Vagina (tissue), 2 donors: ENCODE data around the gene MAP6D1. TPM values are rescaled to one million over a fixed set of nuclear protein-coding genes. Genes with fewer than 3 reads are reported as not detected.

Experiments
- DNase-seq, 2 donors: peaks; one replicate each; pipeline ENCODE4 v3.0.0-alpha.2; 2017; ENCODE audit errors: extremely low spot score in 2 of 2
- H3K27ac ChIP-seq: fragments of 200-600 bp; sonication (generic); one replicate; pipeline ENCODE4 v1.5.1; 2019
- H3K27me3 ChIP-seq: fragments of 200-600 bp; sonication (generic); one replicate; pipeline ENCODE4 v1.5.1; 2019
- H3K36me3 ChIP-seq, 2 donors: fragments of 200-600 bp; sonication (generic); one replicate each; pipeline ENCODE4 v1.5.1; 2017 to 2019
- H3K4me1 ChIP-seq: fragments of 200-600 bp; sonication (generic); one replicate; pipeline ENCODE4 v1.5.1; 2019
- H3K4me3 ChIP-seq, 2 donors: fragments of 200-600 bp; sonication (generic); 1 replicate in 1 of 2; 2 replicates in 1 of 2; pipeline ENCODE4 v1.5.1; 2016 to 2019
- H3K9me3 ChIP-seq: fragments of 200-600 bp; sonication (generic); one replicate; pipeline ENCODE4 v1.5.1; 2019
- POLR2A ChIP-seq, 2 donors: fragments of 450-650 bp; IDR thresholded peaks; one replicate each; pipeline ENCODE4 v1.6.1; 2017; ENCODE audit warnings: antibody characterized with exemption in 2 of 2, mild to moderate bottlenecking in 2 of 2, moderate library complexity in 2 of 2
- POLR2AphosphoS5 ChIP-seq, 2 donors: sonication (generic); formaldehyde crosslinking; IDR thresholded peaks; one replicate each; pipeline ENCODE4 v1.9.0; 2017; ENCODE audit warnings: antibody characterized with exemption in 2 of 2, mild to moderate bottlenecking in 2 of 2, low read depth in 1 of 2; ENCODE audit not compliant: insufficient read depth in 1 of 2
- intact Hi-C: fragments of 100-400 bp; cut with DNase I; formaldehyde crosslinking; loops from one replicate; pipeline ENCODE4 v1.15.1; 2023
- total RNA-seq: library from RNA; depleted of rRNA; stranded (reverse); fragments of >200 nt; gene quantifications from one replicate; pipeline ENCODE4 v1.2.3, GENCODE V29; 2016
- TF ChIP-seq, protein P1 (sequence below), 3 experiments: fragments of 450-650 bp in 2 of 3; fragments of 200-600 bp in 1 of 3; sonication (generic) in 1 of 3; IDR thresholded peaks; one replicate each; pipeline ENCODE4 v1.5.1; 2017 to 2019; ENCODE audit warnings: antibody characterized with exemption in 3 of 3, mild to moderate bottlenecking in 2 of 3, moderate library complexity in 2 of 3

The MAP6D1 gene
- total RNA-seq, 1 donor from 2014 or later: not detected

DNA sequence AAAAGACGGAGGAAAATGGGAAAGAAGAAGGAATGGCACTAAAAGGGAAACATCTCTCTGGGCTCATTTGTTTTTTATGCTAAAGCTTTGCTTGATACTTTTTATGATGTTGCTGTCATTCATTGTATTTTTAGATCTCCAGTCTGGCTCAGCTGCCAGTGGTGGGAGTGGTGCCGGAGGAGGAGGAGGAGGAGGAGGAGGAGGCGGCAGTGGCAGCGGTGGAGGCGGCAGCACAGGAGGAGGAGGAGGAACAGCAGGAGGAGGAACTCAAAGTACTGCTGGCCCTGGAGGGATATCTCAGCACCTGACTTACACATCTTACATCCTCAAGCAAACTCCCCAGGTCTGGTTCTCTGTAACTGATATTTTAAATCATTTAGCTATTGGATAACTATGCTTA lies 49.6 kb downstream of the MAP6D1 start:
- H3K36me3 ChIP-seq: peaks cover 0 to 63% of the 10 kb centered on the region in 2 donors
- H3K9me3 ChIP-seq: no peaks in the 10 kb centered on the region
- no peaks in the 10 kb centered on the region for H3K4me1 ChIP-seq
- H3K27me3 ChIP-seq: no peaks in the 10 kb centered on the region
- H3K4me3 ChIP-seq: no peak overlapping the region
- H3K27ac ChIP-seq: no peak overlapping the region
- intact Hi-C loops: no loop called here
- no peak for DNase-seq
- TF ChIP-seq, protein P1, sequence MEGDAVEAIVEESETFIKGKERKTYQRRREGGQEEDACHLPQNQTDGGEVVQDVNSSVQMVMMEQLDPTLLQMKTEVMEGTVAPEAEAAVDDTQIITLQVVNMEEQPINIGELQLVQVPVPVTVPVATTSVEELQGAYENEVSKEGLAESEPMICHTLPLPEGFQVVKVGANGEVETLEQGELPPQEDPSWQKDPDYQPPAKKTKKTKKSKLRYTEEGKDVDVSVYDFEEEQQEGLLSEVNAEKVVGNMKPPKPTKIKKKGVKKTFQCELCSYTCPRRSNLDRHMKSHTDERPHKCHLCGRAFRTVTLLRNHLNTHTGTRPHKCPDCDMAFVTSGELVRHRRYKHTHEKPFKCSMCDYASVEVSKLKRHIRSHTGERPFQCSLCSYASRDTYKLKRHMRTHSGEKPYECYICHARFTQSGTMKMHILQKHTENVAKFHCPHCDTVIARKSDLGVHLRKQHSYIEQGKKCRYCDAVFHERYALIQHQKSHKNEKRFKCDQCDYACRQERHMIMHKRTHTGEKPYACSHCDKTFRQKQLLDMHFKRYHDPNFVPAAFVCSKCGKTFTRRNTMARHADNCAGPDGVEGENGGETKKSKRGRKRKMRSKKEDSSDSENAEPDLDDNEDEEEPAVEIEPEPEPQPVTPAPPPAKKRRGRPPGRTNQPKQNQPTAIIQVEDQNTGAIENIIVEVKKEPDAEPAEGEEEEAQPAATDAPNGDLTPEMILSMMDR (IDR thresholded peaks at IDR 0.05): no peak
- no peak for TF ChIP-seq POLR2A (IDR thresholded peaks at IDR 0.05)
- no peak for TF ChIP-seq POLR2AphosphoS5 (IDR thresholded peaks at IDR 0.05; ENCODE audit: insufficient read depth in 1 of 2, low read depth in 1 of 2)

DNA sequence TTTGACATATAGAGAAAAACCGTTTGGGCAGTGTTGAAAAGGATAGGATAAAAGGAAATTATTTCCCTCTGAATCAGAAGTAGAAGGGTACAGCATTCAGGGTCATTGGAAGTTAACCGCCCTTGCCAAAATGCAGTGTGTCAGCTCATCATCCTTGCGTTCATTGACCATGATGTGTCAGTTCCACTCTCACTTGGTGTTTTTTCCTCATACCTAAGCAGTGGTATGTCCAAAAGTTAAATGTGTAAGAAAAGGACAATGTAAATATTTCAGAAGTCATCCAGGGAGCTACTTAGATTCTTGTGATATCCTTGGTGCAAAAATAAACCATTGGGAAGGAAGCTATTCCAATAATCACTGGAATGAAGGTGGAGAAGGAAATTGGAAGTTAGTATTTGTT lies 50.7 kb downstream of the MAP6D1 start:
- intact Hi-C loops: no loop called here
- DNase-seq: no peak
- Histone ChIP-seq H3K36me3 (peaks cover 0 to 53% of the 10 kb centered on the region in 2 donors), H3K4me3 (no peak overlapping the region), H3K4me1 (no peaks in the 10 kb centered on the region), H3K27ac (no peak overlapping the region), H3K9me3 (no peaks in the 10 kb centered on the region), H3K27me3 (no peaks in the 10 kb centered on the region)
- TF ChIP-seq, protein P1 (IDR thresholded peaks at IDR 0.05): no peak
- TF ChIP-seq POLR2A (IDR thresholded peaks at IDR 0.05): no peak
- no peak for TF ChIP-seq POLR2AphosphoS5 (IDR thresholded peaks at IDR 0.05; ENCODE audit: insufficient read depth in 1 of 2, low read depth in 1 of 2)

DNA sequence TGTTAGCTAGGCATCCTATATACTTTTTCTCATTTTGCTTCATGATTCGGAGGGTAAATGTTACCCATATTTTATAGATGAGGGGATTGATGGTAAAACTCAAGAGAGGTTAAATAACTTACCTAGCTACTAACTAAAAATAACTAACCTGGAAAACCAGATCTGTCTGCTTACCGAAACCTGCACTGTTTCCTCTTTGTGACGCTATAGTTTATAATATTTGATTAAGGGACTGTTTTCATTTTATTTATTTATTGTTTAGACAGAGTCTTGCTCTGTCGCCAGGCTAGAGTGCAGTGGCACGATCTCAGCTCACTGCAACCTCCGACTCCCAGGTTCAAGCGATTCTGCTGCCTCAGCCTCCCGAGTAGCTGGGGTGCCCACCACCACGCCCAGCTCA lies 55.9 kb downstream of the MAP6D1 start:
- intact Hi-C loops: loop anchor here (5.0 kb wide), 1 partner anchor 302 kb away; no protein-coding TSS in a partner anchor
- TF ChIP-seq, protein P1 (IDR thresholded peaks at IDR 0.05): no peak
- TF ChIP-seq POLR2AphosphoS5 (IDR thresholded peaks at IDR 0.05; ENCODE audit: insufficient read depth in 1 of 2, low read depth in 1 of 2) (no peak), POLR2A (IDR thresholded peaks at IDR 0.05) (no peak)
- no peaks in the 10 kb centered on the region for H3K9me3 ChIP-seq
- H3K36me3 ChIP-seq: peaks cover 0 to 18% of the 10 kb centered on the region in 2 donors
- no peaks in the 10 kb centered on the region for H3K4me1 ChIP-seq
- H3K27me3 ChIP-seq: no peaks in the 10 kb centered on the region
- DNase-seq: no peak
- no peak overlapping the region for H3K27ac ChIP-seq
- no peak overlapping the region for H3K4me3 ChIP-seq

DNA sequence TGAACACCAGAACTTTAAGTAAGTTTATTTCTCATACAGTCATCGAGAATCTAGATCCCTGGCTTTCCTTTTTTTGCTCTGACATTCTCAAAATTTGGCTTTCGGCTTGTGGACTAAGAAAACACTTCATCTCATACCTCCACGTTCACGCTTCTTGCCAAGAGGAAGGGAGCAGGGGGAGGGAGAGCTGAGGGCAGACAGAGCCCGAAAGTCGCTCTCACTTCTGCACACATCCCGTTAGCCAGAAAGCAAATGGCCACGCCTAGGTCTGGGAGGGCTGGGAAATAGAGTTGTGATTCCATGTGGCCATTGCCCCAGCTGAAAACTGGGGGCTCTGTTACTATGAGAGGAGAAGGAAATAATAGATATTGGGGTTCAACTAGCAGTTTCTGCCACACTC lies 57.3 kb downstream of the MAP6D1 start:
- DNase-seq: no peak
- peaks cover 0 to 13% of the 10 kb centered on the region in 2 donors for H3K36me3 ChIP-seq
- TF ChIP-seq, protein P1 (IDR thresholded peaks at IDR 0.05): no peak
- TF ChIP-seq POLR2AphosphoS5 (IDR thresholded peaks at IDR 0.05; ENCODE audit: insufficient read depth in 1 of 2, low read depth in 1 of 2) (no peak), POLR2A (IDR thresholded peaks at IDR 0.05) (no peak)
- H3K4me3 ChIP-seq: no peak overlapping the region
- H3K27me3 ChIP-seq: no peaks in the 10 kb centered on the region
- H3K9me3 ChIP-seq: no peaks in the 10 kb centered on the region
- intact Hi-C loops: loop anchor here (5.0 kb wide), 1 partner anchor 301 kb away; no protein-coding TSS in a partner anchor
- no peaks in the 10 kb centered on the region for H3K4me1 ChIP-seq
- H3K27ac ChIP-seq: no peak overlapping the region

DNA sequence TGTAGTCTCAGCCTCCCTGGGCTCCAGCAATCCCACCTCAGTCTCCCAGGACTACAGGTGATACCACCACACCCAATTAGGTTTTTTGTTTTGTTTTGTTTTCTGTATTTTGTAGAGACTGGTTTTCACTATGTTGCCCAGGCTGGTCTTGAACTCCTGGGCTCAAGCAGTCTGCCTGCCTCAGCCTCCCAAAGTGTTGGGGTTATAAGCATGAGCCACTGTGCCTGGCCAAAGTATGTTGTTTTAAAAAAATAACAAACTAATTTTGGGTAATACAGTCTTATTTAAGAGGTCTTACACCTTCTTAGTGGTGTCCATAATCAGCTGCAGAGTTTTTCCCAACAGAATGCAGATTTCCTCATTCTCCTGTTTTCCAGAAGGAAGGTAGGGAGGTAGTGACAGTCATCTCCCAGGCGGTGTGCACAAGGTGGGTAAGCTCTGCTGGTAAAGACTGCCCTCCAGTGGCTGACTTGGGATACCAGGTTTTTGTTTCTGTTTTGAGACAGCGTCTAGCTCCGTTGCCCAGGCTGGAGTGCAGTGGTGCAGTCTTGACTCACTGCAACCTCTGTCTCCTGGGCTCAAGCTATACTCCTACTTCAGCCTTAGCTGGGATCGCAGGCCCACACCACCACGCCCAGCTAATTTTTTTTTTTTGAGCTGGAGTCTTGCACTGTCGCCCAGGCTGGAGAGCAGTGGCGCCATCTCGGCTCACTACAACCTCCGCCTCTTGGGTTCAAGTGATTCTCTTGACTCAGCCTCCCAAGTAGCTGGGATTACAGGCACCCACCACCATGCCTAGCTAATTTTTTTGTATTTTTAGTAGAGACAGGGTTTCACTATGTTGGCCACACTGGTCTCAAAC lies 58.4 kb downstream of the MAP6D1 start:
- no peaks in the 10 kb centered on the region for H3K4me1 ChIP-seq
- intact Hi-C loops: loop anchor here (5.0 kb wide), 1 partner anchor 300 kb away; no protein-coding TSS in a partner anchor
- H3K27ac ChIP-seq: no peak overlapping the region
- H3K9me3 ChIP-seq: no peaks in the 10 kb centered on the region
- TF ChIP-seq, protein P1 (IDR thresholded peaks at IDR 0.05): peak; percentile 60 to 71 (median 61)
- TF ChIP-seq POLR2AphosphoS5 (IDR thresholded peaks at IDR 0.05; ENCODE audit: insufficient read depth in 1 of 2, low read depth in 1 of 2): no peak
- H3K27me3 ChIP-seq: no peaks in the 10 kb centered on the region
- no peak overlapping the region for H3K4me3 ChIP-seq
- peaks cover 0 to 21% of the 10 kb centered on the region in 2 donors for H3K36me3 ChIP-seq
- no peak for DNase-seq
